Posterior cingulate gyrus (tissue), 11 donors: ENCODE results near the gene ANKRD17.
A peak's percentile ranks its signal among the peaks of the same experiment; 100 is the strongest.
"Not testable (repeated sequence)": the region's sequence is repeated elsewhere in the genome, so short reads cannot be mapped to it uniquely, and the experiment has no call there.

Experiments
- DNase-seq, 10 donors: peaks; one replicate each; pipeline versions ENCODE4 v3.0.0 to v3.0.0-alpha.2; 2020 to 2021; ENCODE audit warnings: mixed read lengths in 3 of 10
- intact Hi-C: fragments of 100-400 bp; cut with DNase I; formaldehyde crosslinking; loops from one replicate; pipeline ENCODE4 v1.15.1; 2023

The ANKRD17 gene

GRCh38 chr4:73248416-73248815 lies 10.2 kb downstream of the ANKRD17 start:
- intact Hi-C loops, result no loop called here
- DNase-seq, result no peak

GRCh38 chr4:73247100-73247499 lies 11.5 kb downstream of the ANKRD17 start:
- intact Hi-C loops, result no loop called here
- no peak for DNase-seq

- intact Hi-C loops, result no loop called here
- no peak for DNase-seq
Measured at GRCh38 chr4:73245955-73246354, 12.6 kb downstream of the ANKRD17 start.

- intact Hi-C loops, result no loop called here
Measured at GRCh38 chr4:73244945-73245601, 13.5 kb downstream of the ANKRD17 start.

GRCh38 chr4:73237044-73237443 lies 21.6 kb downstream of the ANKRD17 start:
- DNase-seq, result no peak
- intact Hi-C loops, result no loop called here

More at GRCh38 chr4:73244945-73245601, 13.5 kb downstream of the ANKRD17 start:
- DNase-seq, result no peak

GRCh38 chr4:73236151-73236550 lies 22.4 kb downstream of the ANKRD17 start:
- no peak for DNase-seq
- intact Hi-C loops, result no loop called here

- intact Hi-C loops, result no loop called here
- no peak for DNase-seq
Measured at GRCh38 chr4:73234712-73235111, 23.9 kb downstream of the ANKRD17 start.

- intact Hi-C loops, result no loop called here
- no peak for DNase-seq
Measured at GRCh38 chr4:73231518-73232487, 26.8 kb downstream of the ANKRD17 start.

GRCh38 chr4:73230865-73231517 lies 27.6 kb downstream of the ANKRD17 start:
- intact Hi-C loops, result no loop called here
- DNase-seq, result no peak

GRCh38 chr4:73228800-73229199 lies 29.8 kb downstream of the ANKRD17 start:
- DNase-seq, intact Hi-C loops: not testable (repeated sequence)

GRCh38 chr4:73224886-73225285 lies 33.7 kb downstream of the ANKRD17 start:
- intact Hi-C loops, result no loop called here
- no peak for DNase-seq

GRCh38 chr4:73223258-73223650 lies 35.3 kb downstream of the ANKRD17 start:
- intact Hi-C loops, result no loop called here
- DNase-seq, result no peak

- peak in 6 of 10 donors; percentile 37 to 85 (median 46) for DNase-seq
- intact Hi-C loops, result no loop called here
Measured at GRCh38 chr4:73222466-73223257, 35.9 kb downstream of the ANKRD17 start.

- intact Hi-C loops, result no loop called here
- DNase-seq, result no peak
Measured at GRCh38 chr4:73221734-73222133, 36.9 kb downstream of the ANKRD17 start.

- intact Hi-C loops, result no loop called here
- DNase-seq, result no peak
Measured at GRCh38 chr4:73220815-73221214, 37.8 kb downstream of the ANKRD17 start.

- DNase-seq, result no peak
- intact Hi-C loops, result no loop called here
Measured at GRCh38 chr4:73213916-73214653, 44.5 kb downstream of the ANKRD17 start.

- DNase-seq, result no peak
- intact Hi-C loops, result no loop called here
Measured at GRCh38 chr4:73212982-73213730, 45.4 kb downstream of the ANKRD17 start.

GRCh38 chr4:73211968-73212367 lies 46.6 kb downstream of the ANKRD17 start:
- DNase-seq, result no peak
- intact Hi-C loops, result no loop called here

GRCh38 chr4:73208376-73208775 lies 50.2 kb downstream of the ANKRD17 start:
- no peak for DNase-seq
- intact Hi-C loops, result no loop called here
